ENCODE measurements around the gene SPSB1.

Gene SPSB1

GRCh38 chr1:9292361-9293240 is at the start of gene SPSB1:
Gene SPSB1, plus strand, starts transcription at chr1:9292894. Its CDS starts 62,998 bp downstream, at chr1:9355892.
- Histone ChIP-seq H3K4me3 (peak within 1 kb of the TSS; percentile 82), H3K4me2 (peak within 1 kb of the TSS; percentile 87), H3K27ac (peak within 1 kb of the TSS; percentile 81), H4K20me1 (peaks cover 41% of the 10 kb centered on the region), H3K9ac (peak within 1 kb of the TSS; percentile 82), H3K9me3 (peaks cover 16% of the 10 kb centered on the region), H3K27me3 (no peaks in the 10 kb centered on the region), H3K36me3 (peaks cover 11% of the 10 kb centered on the region; the same call in 1 of the 2 replicates), H3K4me1 (peaks cover 55% of the 10 kb centered on the region)
- TF ChIP-seq Cebpa-rat (IDR thresholded peaks at IDR 0.05) = no peak

GRCh38 chr1:9243066-9243739 is 49.5 kb upstream of the SPSB1 start:
- no peak for TF ChIP-seq Cebpa-rat (IDR thresholded peaks at IDR 0.05)
- Histone ChIP-seq H3K4me3 (no peak overlapping the region), H4K20me1 (no peaks in the 10 kb centered on the region), H3K4me2 (peak overlapping the region; percentile 93), H3K9ac (no peak overlapping the region), H3K36me3 (peaks cover 28% of the 10 kb centered on the region), H3K27me3 (no peaks in the 10 kb centered on the region), H3K4me1 (peaks cover 90% of the 10 kb centered on the region), H3K27ac (no peak overlapping the region), H3K9me3 (no peaks in the 10 kb centered on the region)

- H4K20me1 ChIP-seq = 0 out of 2 replicates have a peak, but pooled peaks cover 6% of the 10 kb centered on the region
- no peaks in the 10 kb centered on the region for H3K27me3 ChIP-seq
- H3K36me3 ChIP-seq = peaks cover 38% of the 10 kb centered on the region
- peak overlapping the region; percentile 49; the same call in 1 of the 2 replicates for H3K9ac ChIP-seq
- no peak overlapping the region for H3K4me3 ChIP-seq
- H3K27ac ChIP-seq = peak overlapping the region; percentile 48
- peaks cover 77% of the 10 kb centered on the region for H3K4me1 ChIP-seq
- H3K9me3 ChIP-seq = no peaks in the 10 kb centered on the region
- TF ChIP-seq Cebpa-rat (IDR thresholded peaks at IDR 0.05) = no peak
- peak overlapping the region; percentile 93 for H3K4me2 ChIP-seq
Observed at GRCh38 chr1:9244501-9245229, 48.0 kb upstream of the SPSB1 start.

- H3K36me3 ChIP-seq = peaks cover 42% of the 10 kb centered on the region
- H3K4me1 ChIP-seq = peaks cover 71% of the 10 kb centered on the region
- H4K20me1 ChIP-seq = 0 out of 2 replicates have a peak, but pooled peaks cover 6% of the 10 kb centered on the region
- TF ChIP-seq Cebpa-rat (IDR thresholded peaks at IDR 0.05) = no peak
- no peak overlapping the region for H3K27ac ChIP-seq
- no peaks in the 10 kb centered on the region for H3K27me3 ChIP-seq
- H3K4me2 ChIP-seq = peak overlapping the region; percentile 93
- no peak overlapping the region for H3K9ac ChIP-seq
- H3K9me3 ChIP-seq = no peaks in the 10 kb centered on the region
- H3K4me3 ChIP-seq = no peak overlapping the region
Observed at GRCh38 chr1:9245230-9245619, 47.5 kb upstream of the SPSB1 start.

- Histone ChIP-seq H4K20me1 (peaks cover 7% of the 10 kb centered on the region; the same call in 1 of the 2 replicates), H3K4me2 (no peak overlapping the region), H3K4me1 (peaks cover 67% of the 10 kb centered on the region), H3K36me3 (peaks cover 45% of the 10 kb centered on the region), H3K27ac (no peak overlapping the region), H3K9ac (no peak overlapping the region), H3K9me3 (no peaks in the 10 kb centered on the region), H3K27me3 (no peaks in the 10 kb centered on the region), H3K4me3 (no peak overlapping the region)
- TF ChIP-seq Cebpa-rat (IDR thresholded peaks at IDR 0.05) = no peak
Observed at GRCh38 chr1:9245661-9246060, 47.0 kb upstream of the SPSB1 start.

- no peak for TF ChIP-seq Cebpa-rat (IDR thresholded peaks at IDR 0.05)
Observed at GRCh38 chr1:9246215-9246614, 46.5 kb upstream of the SPSB1 start.

GRCh38 chr1:9246841-9247785 is 45.6 kb upstream of the SPSB1 start:
- peak overlapping the region; percentile 4; the same call in 1 of the 2 replicates for H3K9ac ChIP-seq
- H4K20me1 ChIP-seq = peaks cover 22% of the 10 kb centered on the region; the same call in 1 of the 2 replicates
- H3K4me1 ChIP-seq = peaks cover 52% of the 10 kb centered on the region
- no peaks in the 10 kb centered on the region for H3K27me3 ChIP-seq
- peaks cover 55% of the 10 kb centered on the region for H3K36me3 ChIP-seq
- H3K27ac ChIP-seq = 0 out of 2 replicates have a peak overlapping the region, but pooled peaks have one; percentile 30
- H3K4me2 ChIP-seq = peak overlapping the region; percentile 59
- no peaks in the 10 kb centered on the region for H3K9me3 ChIP-seq
- no peak overlapping the region for H3K4me3 ChIP-seq
- TF ChIP-seq Cebpa-rat (IDR thresholded peaks at IDR 0.05) = no peak

More at GRCh38 chr1:9246215-9246614, 46.5 kb upstream of the SPSB1 start:
- Histone ChIP-seq H3K9ac (no peak overlapping the region), H3K9me3 (no peaks in the 10 kb centered on the region), H4K20me1 (peaks cover 13% of the 10 kb centered on the region; the same call in 1 of the 2 replicates), H3K4me3 (no peak overlapping the region), H3K36me3 (peaks cover 50% of the 10 kb centered on the region), H3K27me3 (no peaks in the 10 kb centered on the region), H3K4me1 (peaks cover 61% of the 10 kb centered on the region), H3K27ac (no peak overlapping the region), H3K4me2 (no peak overlapping the region)

- peak overlapping the region; percentile 30; the same call in 1 of the 2 replicates for H3K27ac ChIP-seq
- peaks cover 30% of the 10 kb centered on the region; the same call in 1 of the 2 replicates for H4K20me1 ChIP-seq
- peaks cover 55% of the 10 kb centered on the region for H3K36me3 ChIP-seq
- no peak overlapping the region for H3K4me3 ChIP-seq
- TF ChIP-seq Cebpa-rat (IDR thresholded peaks at IDR 0.05) = no peak
- H3K4me2 ChIP-seq = peak overlapping the region; percentile 59
- H3K9ac ChIP-seq = no peak overlapping the region
- no peaks in the 10 kb centered on the region for H3K9me3 ChIP-seq
- no peaks in the 10 kb centered on the region for H3K27me3 ChIP-seq
- peaks cover 45% of the 10 kb centered on the region for H3K4me1 ChIP-seq
Observed at GRCh38 chr1:9247894-9248293, 44.8 kb upstream of the SPSB1 start.
